ENCODE data around the gene ASH1L.

GRCh38 chr1:155389826-155390225 lies 172.8 kb downstream of the ASH1L start:
- TF ChIP-seq POLR2AphosphoS5 (IDR thresholded peaks at IDR 0.05; ENCODE audit: low read depth) (no peak), CTCF (IDR thresholded peaks at IDR 0.05; ENCODE audit: insufficient read depth, low read length) (no peak)
